Kidney tubule cell (primary cell): ENCODE measurements around the gene SLC9A3.

ENCODE experiments used
- DNase-seq: peaks from one replicate; pipeline ENCODE4 v3.0.0-alpha.2; 2018; ENCODE audit warnings: low spot score

SLC9A3 gene

DNA sequence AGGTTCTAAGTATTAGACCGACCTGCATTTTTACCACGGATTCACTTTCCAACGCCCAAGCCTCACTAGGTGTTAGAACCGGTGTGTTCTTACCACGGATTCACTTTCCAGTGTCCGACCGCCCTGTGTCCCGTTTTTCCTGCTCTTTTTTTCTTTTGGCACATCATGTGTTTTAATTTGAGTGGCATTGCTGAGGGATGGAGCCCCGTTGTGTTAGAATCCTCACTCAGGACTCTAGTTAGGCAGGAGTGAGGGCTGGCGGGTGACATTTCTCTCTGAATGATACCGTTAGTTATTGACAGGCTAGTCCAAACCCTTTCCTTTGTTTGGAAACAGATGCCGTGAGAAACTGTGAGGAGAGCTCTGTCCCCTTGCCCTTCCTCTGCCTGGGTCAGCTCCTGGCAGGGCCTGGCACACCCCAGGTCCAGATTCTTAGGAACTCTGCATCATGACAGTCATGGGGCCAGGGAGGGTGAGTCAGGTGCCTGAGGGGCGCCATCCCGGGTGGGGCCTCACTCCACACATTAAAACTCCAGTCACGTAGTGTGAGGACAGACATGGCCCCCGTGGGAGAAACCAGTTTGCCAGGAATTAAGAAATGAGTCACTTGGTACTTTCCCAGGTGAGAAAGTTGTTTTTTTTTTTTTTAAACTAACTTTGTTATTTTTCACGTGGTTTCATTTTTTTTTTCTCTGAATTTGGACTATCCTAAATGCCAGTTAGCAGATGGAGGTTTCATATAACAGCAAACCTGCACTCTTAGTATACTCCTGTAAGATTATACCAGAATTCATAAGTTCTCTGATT lies 65.5 kb downstream of the SLC9A3 start:
- DNase-seq = peak; percentile 95

DNA sequence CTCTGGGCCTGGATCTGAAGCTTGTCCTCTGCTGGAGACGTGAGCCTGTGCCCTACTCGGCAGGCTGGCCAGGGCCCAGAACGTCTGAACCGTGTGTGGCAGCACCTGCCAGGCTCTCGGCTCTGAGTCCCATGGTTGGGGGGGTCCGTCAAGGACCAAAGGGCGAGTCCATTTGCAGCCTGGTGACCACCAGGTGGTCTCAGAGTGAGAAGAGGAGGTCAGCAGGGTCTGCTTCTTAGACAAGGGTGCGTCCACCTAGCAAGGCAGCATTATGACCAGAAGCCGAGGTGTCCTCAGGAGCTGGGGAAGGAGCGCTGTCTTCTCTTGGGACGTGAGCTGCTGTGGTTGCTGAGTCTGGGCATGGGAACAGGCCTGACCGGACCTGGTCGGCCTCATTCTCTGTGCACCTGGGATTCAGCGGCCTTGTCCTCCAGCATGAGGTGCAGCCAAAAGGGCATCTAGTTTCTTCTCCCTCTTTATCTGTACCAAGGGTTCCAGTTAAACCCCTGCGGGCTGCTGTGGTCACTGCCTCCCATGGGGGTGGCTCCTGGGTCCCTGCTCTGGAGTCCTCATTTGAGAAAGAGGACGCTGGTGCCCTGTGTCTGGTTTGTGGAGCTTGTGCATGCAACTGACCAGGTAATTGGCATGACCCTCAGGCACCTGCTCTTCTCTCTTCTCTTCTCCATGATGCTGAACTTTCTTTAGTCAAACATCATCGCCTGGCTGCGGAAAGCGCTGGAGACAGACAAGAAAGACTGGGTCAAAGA lies 66.9 kb downstream of the SLC9A3 start:
- no peak for DNase-seq

DNA sequence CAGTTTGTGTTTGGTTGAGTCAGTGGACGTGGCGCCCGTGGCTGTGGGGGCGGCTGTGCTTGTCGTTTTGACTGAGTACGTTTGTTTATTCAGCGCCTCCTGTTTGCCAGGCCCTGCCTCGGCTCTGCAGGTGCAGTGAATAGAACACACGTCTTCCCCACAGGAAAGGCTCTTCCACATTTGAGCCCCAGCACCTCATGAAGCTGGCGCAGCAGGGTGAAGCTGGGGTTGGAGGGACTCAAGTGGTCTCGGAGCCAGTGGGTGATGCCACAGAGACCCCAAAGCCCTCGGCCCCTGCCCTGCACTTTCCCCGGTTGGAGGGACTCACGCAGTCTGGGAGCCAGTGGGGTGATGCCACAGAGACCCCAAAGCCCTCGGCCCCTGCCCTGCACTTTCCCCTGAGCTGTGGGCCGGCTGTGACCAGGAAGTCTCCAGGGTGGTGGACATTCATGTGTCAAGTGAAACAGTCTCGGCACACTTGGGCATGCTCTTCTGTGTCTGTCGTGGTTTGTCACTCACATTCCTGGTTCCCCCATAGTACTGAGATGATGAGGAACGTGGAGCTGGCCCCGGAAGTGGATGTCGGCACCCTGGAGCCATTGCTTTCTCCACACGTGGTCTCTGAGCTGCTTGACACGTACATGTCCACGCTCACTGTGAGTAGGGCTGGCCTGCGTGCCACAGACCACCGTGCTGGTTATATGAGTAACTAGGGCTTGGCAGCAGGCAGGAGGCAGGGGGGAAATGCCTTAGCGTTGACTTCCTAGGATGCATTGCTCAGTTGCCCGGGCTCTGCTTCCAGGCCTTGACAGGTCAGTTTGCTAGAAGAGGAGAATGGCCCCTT lies 67.7 kb downstream of the SLC9A3 start:
- DNase-seq = peak; percentile 54

DNA sequence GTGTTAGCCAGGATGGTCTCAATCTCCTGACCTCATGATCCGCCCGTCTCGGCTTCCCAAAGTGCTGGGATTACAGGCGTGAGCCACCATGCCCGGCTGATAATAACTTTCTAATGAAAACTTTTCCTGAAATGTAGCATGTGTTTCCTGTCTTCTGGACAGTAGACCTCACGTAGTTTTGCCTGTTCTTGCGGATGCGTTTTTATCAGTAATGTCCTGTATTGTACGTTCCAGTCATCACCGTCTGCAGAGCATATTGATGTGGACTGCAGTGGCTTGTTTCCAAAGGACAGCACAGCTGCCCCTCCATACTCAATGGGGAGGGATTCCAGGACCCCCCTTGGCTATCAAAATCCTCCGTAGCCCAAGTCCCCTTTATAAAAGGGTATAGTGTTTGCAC lies 68.4 kb downstream of the SLC9A3 start:
- DNase-seq = no peak

DNA sequence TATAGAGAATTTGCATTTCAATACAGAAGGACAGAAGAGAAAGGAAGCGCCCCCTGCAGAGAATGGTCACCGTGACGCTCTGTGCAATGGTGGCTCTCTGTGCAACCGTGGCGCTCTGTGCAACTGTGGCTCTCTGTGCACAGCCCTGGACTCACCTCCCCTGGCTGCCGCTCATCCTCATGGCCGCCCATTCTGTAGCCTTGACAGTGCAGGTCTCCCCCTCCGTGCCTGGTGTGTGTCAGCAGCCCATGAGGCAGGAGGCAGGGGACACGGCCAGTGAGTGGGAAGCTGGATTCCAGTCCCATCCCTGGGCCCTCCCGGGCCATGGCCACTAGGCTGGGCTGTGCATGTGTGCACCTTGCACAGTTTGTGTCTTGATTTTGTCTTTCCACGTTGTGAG lies 69.3 kb downstream of the SLC9A3 start:
- DNase-seq = no peak

DNA sequence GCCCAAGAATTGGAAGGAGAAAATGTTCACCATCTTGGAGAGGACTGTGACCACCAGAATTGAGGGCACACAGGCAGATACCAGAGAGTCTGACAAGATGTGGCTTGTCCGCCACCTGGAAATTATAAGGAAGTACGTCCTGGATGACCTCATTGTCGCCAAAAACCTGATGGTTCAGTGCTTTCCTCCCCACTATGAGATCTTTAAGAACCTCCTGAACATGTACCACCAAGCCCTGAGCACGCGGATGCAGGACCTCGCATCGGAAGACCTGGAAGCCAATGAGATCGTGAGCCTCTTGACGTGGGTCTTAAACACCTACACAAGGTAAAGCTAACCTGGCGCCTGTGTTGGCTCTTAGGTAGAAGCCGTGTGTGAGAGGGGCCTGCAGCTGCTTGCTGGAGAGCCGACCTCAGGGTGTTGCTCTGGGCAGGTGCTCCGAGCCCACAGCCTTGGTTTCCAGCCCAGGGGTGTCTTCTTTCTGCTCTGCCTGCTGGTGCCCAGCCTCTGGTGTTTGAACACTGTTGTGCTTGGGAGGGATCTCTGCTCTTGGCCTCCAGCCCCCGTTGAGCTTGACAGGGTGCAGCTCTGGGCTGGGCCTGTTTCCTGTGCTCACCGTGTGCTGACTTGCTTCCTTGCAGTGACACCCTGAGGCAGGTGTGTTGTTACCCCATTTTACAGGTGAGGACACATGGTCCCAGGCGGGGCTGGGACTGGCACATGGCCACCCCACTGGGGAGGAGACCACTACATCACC lies 70.3 kb downstream of the SLC9A3 start:
- DNase-seq = no peak

DNA sequence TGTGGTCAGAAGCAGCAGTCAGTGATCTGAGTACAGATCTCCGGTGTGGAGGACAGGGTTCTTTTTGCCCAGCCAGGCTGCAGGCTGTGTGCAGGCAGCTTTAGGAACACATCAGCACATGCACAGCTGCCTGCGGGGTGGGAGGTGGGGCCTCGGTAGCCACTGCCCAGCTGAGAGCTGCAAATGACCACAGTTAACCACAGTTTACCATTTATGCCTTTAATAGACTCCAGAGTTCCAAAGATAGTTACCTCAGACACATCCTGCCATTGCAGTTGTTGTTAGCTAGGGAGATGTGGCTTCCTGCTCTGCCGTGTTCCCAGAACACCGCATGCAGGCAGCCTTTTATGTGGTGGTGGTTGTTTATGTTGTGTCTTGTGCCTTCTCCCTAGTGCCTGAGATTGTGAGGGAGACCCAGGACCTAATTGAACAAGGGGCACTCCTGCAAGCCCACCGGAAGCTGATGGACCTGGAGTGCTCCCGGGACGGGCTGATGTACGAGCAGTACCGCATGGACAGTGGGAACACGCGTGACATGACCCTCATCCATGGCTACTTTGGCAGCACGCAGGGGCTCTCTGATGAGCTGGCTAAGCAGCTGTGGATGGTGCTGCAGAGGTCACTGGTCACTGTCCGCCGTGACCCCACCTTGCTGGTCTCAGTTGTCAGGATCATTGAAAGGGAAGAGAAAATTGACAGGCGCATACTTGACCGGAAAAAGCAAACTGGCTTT lies 71.1 kb downstream of the SLC9A3 start:
- no peak for DNase-seq

DNA sequence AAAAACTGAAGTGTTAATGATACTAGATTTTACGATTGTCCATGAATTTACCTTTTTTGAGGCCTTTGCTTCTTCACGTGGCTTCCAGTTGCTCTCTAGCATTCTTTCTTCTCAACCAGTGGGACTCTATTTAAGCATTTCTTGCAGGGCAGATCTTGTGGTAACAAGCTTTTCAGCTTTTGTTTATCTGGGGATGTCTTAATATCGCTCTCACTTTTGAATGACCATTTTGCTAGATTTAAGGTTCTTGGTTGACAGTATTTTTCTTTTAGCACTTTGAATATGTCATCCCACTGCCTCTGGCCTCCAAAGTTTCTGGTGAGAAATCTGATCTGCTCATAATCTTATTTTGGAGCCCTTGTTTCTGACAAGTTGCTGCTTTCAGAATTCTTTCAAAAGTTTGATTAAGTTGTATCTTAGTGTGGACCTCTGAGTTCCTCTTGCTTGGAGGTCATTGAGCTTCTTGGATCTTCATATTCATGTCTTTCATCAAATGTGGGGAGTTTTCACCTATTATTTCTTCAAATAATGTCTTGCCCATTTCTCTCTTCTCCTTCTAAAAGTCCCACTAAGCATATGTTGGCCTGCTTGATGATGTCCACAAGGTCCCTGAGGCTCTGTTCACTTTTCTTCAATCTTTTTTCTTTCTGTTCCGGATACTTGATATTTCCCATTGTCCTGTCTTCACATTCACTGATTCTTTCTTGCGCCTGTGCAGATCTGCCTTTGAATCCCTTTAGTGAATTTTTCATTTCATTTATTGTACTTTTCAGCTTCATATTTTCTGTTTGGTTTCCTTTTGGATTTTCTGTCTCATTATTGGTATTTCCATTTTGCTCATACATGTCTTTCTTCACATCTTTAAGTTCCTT lies 72.4 kb downstream of the SLC9A3 start:
- DNase-seq = no peak

DNA sequence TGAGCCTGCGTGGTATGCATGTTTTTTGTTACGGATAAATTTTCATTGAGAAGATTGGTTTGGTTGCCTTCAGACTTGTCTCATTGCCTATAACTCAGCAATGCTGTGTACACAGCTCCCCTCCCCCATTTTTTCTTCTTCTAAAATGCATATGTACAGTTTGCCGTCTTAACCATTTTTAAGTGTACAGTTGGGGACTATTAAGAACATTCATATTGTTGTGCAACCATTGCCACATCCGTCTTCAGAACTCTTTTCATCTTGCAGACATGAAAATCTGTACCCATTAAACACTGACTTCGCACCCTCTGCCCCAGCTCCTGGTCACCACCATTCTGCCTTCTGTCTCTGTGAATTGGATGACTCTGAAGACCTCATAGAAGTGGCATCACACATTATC lies 75.1 kb downstream of the SLC9A3 start:
- no peak for DNase-seq

DNA sequence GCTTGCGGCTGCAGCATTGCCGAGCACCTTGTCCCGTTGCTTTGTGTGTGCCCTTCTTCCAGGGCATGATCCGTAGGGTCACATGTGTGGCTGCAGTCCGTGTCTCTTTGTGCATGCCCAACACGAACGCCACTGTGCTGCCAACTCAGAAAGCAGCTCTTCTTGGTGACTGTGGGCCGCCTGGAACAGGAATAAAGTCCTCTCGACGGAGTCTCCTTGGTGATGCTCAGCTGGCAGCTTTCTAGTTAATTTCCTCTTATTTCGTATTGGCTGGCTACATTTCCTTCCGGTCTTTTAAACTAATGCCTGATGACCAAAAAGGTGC lies 75.5 kb downstream of the SLC9A3 start:
- no peak for DNase-seq

DNA sequence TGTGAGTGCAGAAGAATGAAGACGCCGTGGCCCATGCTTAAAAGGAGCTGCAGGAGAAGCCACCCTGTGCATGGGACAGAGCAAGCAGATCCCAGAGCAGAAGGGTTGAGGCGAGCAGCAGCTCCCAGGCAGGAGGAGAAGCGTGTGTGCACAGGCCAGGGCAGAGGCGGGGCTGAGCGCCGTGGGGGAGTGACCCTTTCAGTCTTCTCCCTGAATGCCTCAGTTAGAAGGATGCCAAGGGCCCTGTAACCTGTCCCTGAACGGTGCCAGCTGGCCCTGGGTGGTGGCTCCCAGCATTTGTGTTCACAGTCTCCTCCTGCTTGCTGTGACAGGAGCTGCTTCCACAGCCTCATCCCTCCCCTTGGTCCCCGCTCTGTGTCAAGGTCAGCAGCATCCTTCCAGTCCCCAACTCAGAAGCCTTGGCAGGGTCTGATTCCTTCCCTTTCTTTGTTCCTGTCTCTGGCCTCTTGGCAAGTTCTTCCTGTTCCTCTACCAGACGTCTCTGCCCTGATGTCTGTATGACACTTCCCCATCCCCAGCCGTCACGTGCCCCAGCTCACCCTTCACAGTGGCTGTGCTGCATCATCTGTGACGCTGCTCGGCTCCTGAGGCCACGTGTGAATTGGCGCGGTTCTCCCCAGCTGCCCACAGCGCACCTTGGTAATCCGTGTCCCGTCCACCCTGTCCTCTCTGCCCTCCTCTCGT lies 76.0 kb downstream of the SLC9A3 start:
- DNase-seq = no peak

DNA sequence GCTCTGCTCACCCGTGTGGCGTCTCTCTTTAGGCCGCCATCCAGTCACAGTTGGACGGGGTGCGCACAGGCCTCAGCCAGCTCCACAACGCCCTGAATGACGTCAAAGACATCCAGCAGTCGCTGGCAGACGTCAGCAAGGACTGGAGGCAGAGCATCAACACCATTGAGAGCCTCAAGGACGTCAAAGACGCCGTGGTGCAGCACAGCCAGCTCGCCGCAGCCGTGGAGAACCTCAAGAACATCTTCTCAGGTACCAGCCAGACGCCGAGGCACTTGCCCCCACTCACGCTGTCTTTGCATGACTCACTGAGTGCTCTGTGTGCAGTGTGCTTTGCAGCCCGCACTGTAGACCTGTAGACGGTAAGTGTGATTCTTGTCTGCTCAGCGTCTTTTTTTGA lies 76.7 kb downstream of the SLC9A3 start:
- DNase-seq = no peak

DNA sequence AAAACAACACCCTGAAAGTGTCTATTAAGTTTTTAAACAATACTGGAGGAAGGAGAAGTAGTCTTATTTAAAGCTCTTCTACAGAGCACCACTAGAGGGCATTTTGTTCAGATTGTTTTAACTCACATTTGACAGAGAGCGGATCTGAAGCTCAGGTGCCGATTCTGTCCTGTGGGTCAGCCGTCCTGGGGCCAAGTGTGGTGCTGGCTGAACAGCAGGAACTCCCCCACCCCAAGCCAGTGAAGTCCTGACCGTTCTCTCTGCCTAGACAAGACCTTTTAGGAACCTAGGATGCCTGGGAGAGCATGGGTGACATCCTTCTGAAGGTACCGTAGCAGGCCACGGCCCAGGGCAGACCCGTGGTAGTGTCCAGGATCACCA lies 77.4 kb downstream of the SLC9A3 start:
- DNase-seq = peak; percentile 47

DNA sequence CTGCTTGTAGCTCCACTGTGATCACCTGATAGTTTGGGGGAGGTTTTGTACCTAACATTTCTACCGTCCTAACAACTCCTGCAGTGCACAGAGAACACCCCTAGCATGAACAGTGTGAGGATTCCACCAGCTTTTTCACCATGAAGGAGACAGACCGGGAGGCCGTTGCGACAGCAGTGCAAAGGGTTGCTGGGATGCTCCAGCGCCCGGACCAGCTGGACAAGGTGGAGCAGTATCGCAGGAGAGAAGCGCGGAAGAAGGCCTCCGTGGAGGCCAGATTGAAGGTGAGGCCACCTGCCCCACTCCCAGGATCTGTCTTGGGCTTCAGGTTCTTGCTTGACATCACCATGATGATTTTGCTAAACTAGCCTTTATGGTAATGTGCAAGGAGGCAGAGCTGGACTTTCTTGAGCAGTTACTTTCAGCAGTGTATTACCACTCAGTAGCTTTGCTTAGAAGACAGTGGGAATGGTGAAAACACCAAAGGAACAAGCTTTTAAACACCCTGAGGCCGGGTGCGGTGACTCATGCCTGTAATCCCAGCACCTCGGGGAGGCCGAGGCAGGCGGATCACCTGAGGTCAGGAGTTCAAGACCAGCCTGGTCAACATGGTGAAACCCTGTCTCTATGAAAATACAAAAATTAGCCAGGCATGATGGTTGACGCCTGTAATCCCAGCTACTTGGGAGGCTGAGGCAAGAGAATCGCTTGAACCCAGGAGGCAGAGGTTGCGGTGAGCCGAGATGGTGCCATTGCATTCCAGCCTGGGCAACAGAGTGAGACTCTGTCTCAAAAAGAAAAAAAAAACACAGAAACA lies 78.0 kb downstream of the SLC9A3 start:
- no peak for DNase-seq

DNA sequence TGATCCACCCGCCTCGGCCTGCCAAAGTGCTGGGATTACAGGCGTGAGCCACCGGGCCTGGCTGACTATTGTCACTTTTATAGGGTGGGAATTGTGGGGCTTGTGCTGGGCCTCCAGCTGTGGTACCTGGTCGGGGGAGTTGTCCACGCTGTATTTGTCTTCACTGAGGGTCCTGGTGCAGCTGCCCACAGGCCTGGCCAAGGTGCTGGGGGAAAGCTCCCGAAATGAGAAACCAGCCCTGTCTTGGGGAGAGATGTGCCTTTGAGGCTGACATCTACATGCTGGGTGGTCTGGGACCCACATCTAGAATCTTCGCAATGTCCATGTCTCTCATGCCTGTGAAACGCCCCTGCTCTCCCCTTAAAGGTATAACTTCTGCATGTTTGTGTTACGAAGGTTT lies 78.7 kb downstream of the SLC9A3 start:
- no peak for DNase-seq

DNA sequence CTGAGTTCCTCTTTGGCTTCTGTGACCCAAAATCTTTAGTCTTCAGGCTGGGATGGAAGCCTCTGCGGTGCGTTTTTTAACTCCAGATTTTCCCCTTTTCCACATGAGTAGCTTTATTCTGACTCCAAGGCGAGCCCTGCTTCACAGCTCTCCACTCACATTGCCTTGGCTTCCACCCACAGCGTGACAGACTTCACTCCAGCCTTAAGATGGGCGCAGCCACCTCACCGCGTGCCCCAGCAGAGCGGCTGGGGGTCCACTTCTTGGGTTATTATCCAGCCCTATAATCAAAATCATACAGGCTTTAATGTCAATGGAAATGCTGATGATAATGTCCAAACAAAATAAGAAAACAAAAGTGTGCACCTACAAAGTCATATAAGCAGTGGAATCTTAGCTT lies 80.0 kb downstream of the SLC9A3 start:
- no peak for DNase-seq

DNA sequence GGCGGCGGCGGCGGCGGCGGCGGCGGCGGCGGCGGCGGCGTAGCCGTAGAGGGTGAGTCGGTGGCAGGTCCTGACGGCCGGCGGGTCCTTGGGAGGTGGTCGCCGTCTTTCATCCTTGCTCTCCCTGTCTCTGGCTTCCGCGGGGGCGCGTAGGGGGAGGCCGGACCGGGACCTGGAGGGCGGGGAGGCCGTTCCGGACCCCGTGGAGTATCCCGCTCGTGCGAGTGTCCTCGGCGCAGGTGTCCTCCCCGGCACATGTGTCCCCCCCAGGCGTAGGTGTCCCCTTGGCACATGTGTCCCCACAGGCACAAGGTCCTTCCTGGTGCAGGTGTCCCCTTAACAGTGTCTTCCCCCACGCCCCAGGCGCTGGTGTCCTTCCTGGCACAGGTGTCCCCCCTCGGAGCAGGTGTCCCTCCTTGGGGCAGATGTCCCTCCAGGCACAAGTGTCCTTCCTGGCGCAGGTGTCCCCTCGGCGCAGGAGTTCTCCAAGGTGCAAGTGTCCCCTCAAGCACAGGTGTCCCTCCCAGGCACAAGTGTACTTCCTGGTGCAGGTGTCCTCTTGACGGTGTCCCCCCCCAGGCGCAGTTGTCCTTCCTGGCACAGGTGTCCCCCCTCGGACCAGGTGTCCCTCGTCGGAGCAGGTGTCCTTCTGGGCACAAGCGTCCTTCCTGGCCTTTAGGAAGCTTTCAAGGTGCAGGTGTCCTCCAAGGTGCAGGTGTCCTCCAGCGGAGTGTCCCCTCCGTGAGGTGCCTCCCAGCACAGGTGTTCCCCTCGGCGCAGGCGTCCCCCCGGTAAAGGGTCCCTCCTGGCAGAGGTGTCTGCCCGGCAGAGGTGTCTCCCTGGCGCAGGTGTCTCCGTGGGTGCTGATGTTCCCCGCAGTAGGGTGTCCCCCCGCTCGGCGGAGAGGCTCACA lies 80.8 kb downstream of the SLC9A3 start:
- DNase-seq = peak; percentile 23
